CD4-positive, alpha-beta memory T cell (primary cell): Measurements from ENCODE around the gene RAB36. TPM values are rescaled to one million over a fixed set of nuclear protein-coding genes. Genes with fewer than 3 reads are reported as not detected.

Experiments used
- CTCF ChIA-PET: fragments of 350-600 bp; sonication (Branson Sonifier 250); formaldehyde crosslinking; loops from one replicate; lab custom pipeline; 2021; ENCODE audit warnings: inconsistent platforms; ENCODE audit not compliant: partially characterized antibody; lab: Charles Lee
- POLR2A ChIA-PET: fragments of 350-600 bp; sonication (Branson Sonifier 250); formaldehyde crosslinking; loops from one replicate; lab custom pipeline; 2021; ENCODE audit not compliant: partially characterized antibody; lab: Charles Lee
- DNase-seq, 5 donors: peaks; one replicate each; pipeline versions ENCODE4 v3.0.0 to v3.0.0-alpha.2; 2020 to 2022; ENCODE audit warnings: mixed read lengths in 1 of 5
- H3K27ac ChIP-seq: one replicate; pipeline ENCODE4 v1.7.0; 2013; ENCODE audit warnings: low read depth, low read length
- H3K27me3 ChIP-seq: 2 replicates; pipeline ENCODE4 v1.7.0; 2013; ENCODE audit warnings: mild to moderate bottlenecking, low read length, moderate library complexity; ENCODE audit not compliant: insufficient read depth
- H3K36me3 ChIP-seq: 2 replicates; pipeline ENCODE4 v1.7.0; 2013; ENCODE audit warnings: mild to moderate bottlenecking, low read length, moderate library complexity; ENCODE audit not compliant: insufficient read depth
- H3K4me1 ChIP-seq: 2 replicates; pipeline ENCODE4 v1.7.0; 2013; ENCODE audit warnings: mild to moderate bottlenecking, low read length, moderate library complexity; ENCODE audit not compliant: insufficient read depth
- H3K4me3 ChIP-seq, 2 donors: one replicate each; pipeline ENCODE4 v1.7.0; 2013; ENCODE audit warnings: low read length in 2 of 2, mild to moderate bottlenecking in 1 of 2
- H3K9me3 ChIP-seq, 2 donors: one replicate each; pipeline ENCODE4 v1.7.0; 2013; ENCODE audit warnings: low read length in 2 of 2, control low read depth in 1 of 2; ENCODE audit not compliant: control insufficient read depth in 1 of 2
- H3K27ac Mint-ChIP-seq, 7 donors: one replicate each; pipeline ENCODE4 v1.8.0; 2020 to 2021; ENCODE audit warnings: mixed read lengths in 7 of 7, mild to moderate bottlenecking in 6 of 7, inconsistent platforms in 3 of 7, moderate library complexity in 3 of 7
- H3K27me3 Mint-ChIP-seq, 2 donors: one replicate each; pipeline ENCODE4 v1.8.0; 2020 to 2021; ENCODE audit warnings: mixed read lengths in 2 of 2
- H3K36me3 Mint-ChIP-seq, 2 donors: one replicate each; pipeline ENCODE4 v1.8.0; 2020 to 2021; ENCODE audit warnings: mixed read lengths in 2 of 2, inconsistent platforms in 1 of 2, mild to moderate bottlenecking in 1 of 2
- H3K4me1 Mint-ChIP-seq, 4 donors: one replicate each; pipeline ENCODE4 v1.8.0; 2020 to 2021; ENCODE audit warnings: mixed read lengths in 4 of 4, mild to moderate bottlenecking in 1 of 4
- H3K4me3 Mint-ChIP-seq, 8 donors: one replicate each; pipeline ENCODE4 v1.8.0; 2020 to 2021; ENCODE audit warnings: mixed read lengths in 8 of 8, mild to moderate bottlenecking in 7 of 8, moderate library complexity in 6 of 8, inconsistent platforms in 3 of 8
- H3K9me3 Mint-ChIP-seq, 8 donors: one replicate each; pipeline ENCODE4 v1.8.0; 2020 to 2021; ENCODE audit warnings: mixed read lengths in 8 of 8, mild to moderate bottlenecking in 5 of 8, inconsistent platforms in 3 of 8, moderate library complexity in 1 of 8
- intact Hi-C: fragments of 100-400 bp; cut with micrococcal nuclease; formaldehyde crosslinking; loops from one replicate; pipeline ENCODE4 v1.15.1; 2023
- polyA plus RNA-seq, 2 donors: library from polyadenylated mRNA; unstranded; fragments of 300-500 nt; fragmentation: Illumina TruSeq; gene quantifications; one replicate each; pipeline ENCODE4 v1.2.3, GENCODE V29; 2021
- total RNA-seq, 2 experiments: library from RNA; stranded (reverse); gene quantifications; one replicate each; pipeline ENCODE4 v1.2.3, GENCODE V29; 2021

Gene RAB36
- total and polyA plus RNA-seq, 4 experiments from 2014 or later, result 0.33 to 1.1 (median 0.63) TPM

DNA sequence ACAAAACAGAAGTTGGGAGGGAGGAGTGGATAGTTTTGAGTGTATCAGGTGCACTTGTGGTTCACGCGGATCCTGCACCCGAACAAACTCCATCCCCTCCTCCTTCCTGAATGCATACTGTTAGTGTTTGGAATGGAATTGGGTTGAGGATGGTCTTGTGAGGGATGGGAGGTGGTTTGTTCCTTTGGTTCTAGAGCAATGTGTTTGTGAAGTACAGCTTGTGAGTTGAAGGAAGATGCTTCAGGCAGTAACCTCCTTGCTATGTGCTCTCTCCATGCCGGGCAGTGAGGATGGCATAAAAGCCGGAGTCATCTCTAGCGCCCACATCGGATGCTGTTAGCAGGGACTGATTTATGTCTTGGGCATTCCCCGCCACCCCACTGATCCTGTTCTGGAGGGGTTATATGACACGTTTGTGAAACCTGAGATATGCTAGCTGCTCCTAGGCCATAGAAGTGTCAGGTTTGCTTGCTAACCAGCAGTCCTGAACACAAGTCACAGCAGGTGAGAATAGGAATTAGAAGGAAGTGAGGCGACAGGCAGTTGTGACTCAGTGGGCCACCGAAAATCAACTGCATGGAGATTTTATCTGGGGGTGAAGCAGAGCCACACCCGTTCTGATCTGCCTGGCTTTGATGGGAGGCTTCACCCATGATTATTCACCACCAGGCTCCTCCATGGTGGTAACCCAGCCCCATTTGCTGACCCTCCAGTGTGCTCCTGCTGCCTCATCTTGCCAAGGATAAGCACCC lies 37.2 kb downstream of the RAB36 start:
- H3K27ac ChIP-seq, result peak overlapping the region; percentile 58

DNA sequence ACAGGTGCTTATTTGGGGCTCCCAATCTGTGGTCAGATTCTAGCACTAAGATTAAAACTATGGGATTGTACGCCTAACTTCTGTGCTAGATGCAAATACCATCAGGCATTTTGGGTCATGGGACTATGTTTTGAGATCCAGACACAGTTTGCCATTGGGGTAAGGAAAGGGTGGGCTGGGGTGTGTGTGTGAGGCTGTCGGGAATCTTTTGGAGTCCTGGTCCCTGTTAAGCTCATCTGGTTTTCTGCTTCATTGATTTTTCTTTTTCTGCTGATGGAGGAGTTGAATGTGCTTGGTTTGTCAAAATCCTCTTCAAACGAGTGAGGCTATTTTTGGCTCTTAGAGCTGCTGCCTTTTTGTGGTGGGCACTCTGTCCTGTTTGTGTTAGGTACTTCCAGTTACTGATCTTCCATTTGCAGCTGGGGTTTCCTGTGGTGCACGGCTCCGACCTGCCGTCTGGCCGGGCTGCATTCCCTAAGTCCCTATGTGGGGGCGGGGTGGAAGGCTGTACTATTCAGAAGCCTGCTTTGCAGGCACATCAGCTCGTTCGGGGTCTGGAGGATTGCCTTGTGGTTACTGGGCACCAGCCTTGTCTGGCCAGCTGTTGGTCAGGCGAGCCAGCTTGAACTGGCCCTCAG lies 37.9 kb downstream of the RAB36 start:
- peak overlapping the region; percentile 82 to 97 (median 91) for H3K27ac Mint-ChIP-seq
- no peaks in the 10 kb centered on the region for H3K36me3 ChIP-seq
- ChIA-PET POLR2A (interaction anchor here (0.5 to 3.9 kb wide), 7 partner anchors 10 to 702 kb away, joined by 3 to 31 read pairs (median 6); no protein-coding TSS in a partner anchor), CTCF (interaction anchor here (0.7 to 17.4 kb wide), 8 partner anchors 9 to 203 kb away, joined by 3 to 423 read pairs (median 4); no protein-coding TSS in a partner anchor)
- H3K36me3 Mint-ChIP-seq, result peaks cover 9 to 27% of the 10 kb centered on the region in 2 donors
- peak overlapping the region; percentile 91 to 98 (median 94) for H3K4me3 Mint-ChIP-seq
- no peak for DNase-seq
- no peaks in the 10 kb centered on the region for H3K27me3 Mint-ChIP-seq
- intact Hi-C loops, result loop anchor here (5.0 kb wide), 1 partner anchor 34 kb away; no protein-coding TSS in a partner anchor
- peak overlapping the region; percentile 58 for H3K27ac ChIP-seq
- H3K4me3 ChIP-seq, result peak overlapping the region; percentile 64 to 69
- peaks cover 47 to 82% (median 65%) of the 10 kb centered on the region in 4 donors for H3K4me1 Mint-ChIP-seq
- no peaks in the 10 kb centered on the region for H3K9me3 ChIP-seq
- peaks cover 82% of the 10 kb centered on the region for H3K4me1 ChIP-seq
- peaks cover 0 to 1% (median 0%) of the 10 kb centered on the region in 8 donors for H3K9me3 Mint-ChIP-seq
- H3K27me3 ChIP-seq, result no peaks in the 10 kb centered on the region

More for the DNA sequence above, 37.2 kb downstream of the RAB36 start:
- H3K4me3 ChIP-seq, result peak overlapping the region; percentile 64 to 69
- no peaks in the 10 kb centered on the region for H3K27me3 ChIP-seq
- H3K4me1 ChIP-seq, result peaks cover 80% of the 10 kb centered on the region
- H3K36me3 ChIP-seq, result no peaks in the 10 kb centered on the region
- H3K9me3 ChIP-seq, result no peaks in the 10 kb centered on the region
- Mint-ChIP-seq H3K27ac (peak overlapping the region; percentile 89 to 97 (median 94)), H3K36me3 (peaks cover 5 to 20% of the 10 kb centered on the region in 2 donors), H3K9me3 (peaks cover 0 to 1% (median 0%) of the 10 kb centered on the region in 8 donors), H3K27me3 (no peaks in the 10 kb centered on the region), H3K4me1 (peaks cover 41 to 75% (median 58%) of the 10 kb centered on the region in 4 donors), H3K4me3 (peak overlapping the region; percentile 91 to 98 (median 94))
- CTCF ChIA-PET, result interaction anchor here (0.7 to 17.4 kb wide), 6 partner anchors 8 to 203 kb away, joined by 3 to 423 read pairs (median 6); no protein-coding TSS in a partner anchor
- intact Hi-C loops, result loop anchor here (5.0 kb wide), 1 partner anchor 35 kb away; no protein-coding TSS in a partner anchor
- POLR2A ChIA-PET, result interaction anchor here (0.5 to 3.9 kb wide), 6 partner anchors 10 to 703 kb away, joined by 3 to 31 read pairs (median 8); no protein-coding TSS in a partner anchor
- peak; percentile 27 to 85 (median 41) for DNase-seq

DNA sequence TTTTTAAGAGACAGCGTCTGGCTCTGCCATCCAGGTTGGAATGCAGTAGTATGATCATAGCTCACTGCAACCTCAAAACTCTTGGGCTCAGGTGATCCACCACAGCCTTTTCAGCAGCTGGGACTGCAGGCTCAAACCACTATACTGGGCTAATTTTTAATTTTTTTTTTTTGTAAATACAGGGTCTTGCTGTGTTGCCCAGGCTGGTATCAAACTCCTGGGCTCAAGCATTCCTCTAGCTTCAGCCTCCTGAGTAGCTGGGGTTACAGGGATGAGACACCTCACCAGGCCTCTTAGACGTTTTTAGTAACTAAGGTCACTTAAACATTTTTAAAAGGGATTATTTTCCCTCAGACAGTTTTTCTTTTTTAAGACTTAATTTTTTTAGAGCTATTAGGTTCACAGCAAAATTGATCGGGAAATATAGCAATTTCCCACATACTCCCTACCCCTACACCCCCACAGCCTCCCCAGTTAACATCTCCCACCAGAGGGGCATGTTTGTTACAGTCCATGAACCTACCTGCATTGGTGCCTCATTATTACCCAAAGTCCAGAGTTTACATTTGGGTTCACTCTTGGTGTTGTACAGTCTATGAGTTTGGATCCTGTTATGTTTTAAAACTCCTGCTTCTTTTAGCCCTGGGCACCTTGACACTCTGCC lies 39.0 kb downstream of the RAB36 start:
- Histone ChIP-seq H3K9me3 (no peaks in the 10 kb centered on the region), H3K27me3 (no peaks in the 10 kb centered on the region), H3K27ac (peak overlapping the region; percentile 5), H3K4me3 (peak overlapping the region in 1 of 2 donors; percentile 69), H3K4me1 (peaks cover 71% of the 10 kb centered on the region), H3K36me3 (no peaks in the 10 kb centered on the region)
- ChIA-PET CTCF (interaction anchor here (0.9 to 17.4 kb wide), 6 partner anchors 10 to 201 kb away, joined by 3 to 423 read pairs (median 6); no protein-coding TSS in a partner anchor), POLR2A (interaction anchor here (2.0 kb wide), 1 partner anchor 59 kb away, joined by 11 read pairs; no protein-coding TSS in a partner anchor)
- H3K27ac Mint-ChIP-seq, result peak overlapping the region; percentile 60 to 94 (median 89)
- no peaks in the 10 kb centered on the region for H3K27me3 Mint-ChIP-seq
- intact Hi-C loops, result loop anchor here (5.0 kb wide), 1 partner anchor 33 kb away; no protein-coding TSS in a partner anchor
- no peak for DNase-seq
- H3K36me3 Mint-ChIP-seq, result peaks cover 12 to 29% of the 10 kb centered on the region in 2 donors
- H3K9me3 Mint-ChIP-seq, result peaks cover 0 to 1% (median 0%) of the 10 kb centered on the region in 8 donors
- peaks cover 44 to 79% (median 62%) of the 10 kb centered on the region in 4 donors for H3K4me1 Mint-ChIP-seq
- H3K4me3 Mint-ChIP-seq, result peak overlapping the region; percentile 83 to 98 (median 93)

DNA sequence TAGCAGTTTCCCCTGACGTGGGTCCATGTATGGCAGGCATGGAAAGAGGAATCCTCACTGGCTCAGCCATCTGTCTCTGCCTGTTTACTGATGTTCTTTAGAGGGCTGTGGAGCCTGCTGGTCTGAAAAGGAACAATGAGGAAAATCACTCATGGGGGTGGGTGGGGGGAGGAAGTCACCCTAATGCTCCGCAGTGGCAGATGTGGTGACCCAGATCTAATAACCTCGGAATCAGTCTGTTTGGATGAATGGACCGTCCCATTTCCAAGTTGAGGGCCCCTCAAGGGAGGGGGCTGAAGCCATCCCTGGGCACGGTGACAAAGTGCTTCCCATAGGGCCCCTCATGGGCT lies 39.5 kb downstream of the RAB36 start:
- H3K27ac ChIP-seq, result peak overlapping the region; percentile 5
- no peaks in the 10 kb centered on the region for H3K27me3 ChIP-seq
- ChIA-PET CTCF (interaction anchor here (1.3 to 17.4 kb wide), 3 partner anchors 11 to 99 kb away, joined by 3 to 423 read pairs (median 13); no protein-coding TSS in a partner anchor), POLR2A (no interaction called here)
- Mint-ChIP-seq H3K9me3 (no peaks in the 10 kb centered on the region), H3K4me3 (peak overlapping the region; percentile 63 to 98 (median 84)), H3K4me1 (peaks cover 43 to 79% (median 61%) of the 10 kb centered on the region in 4 donors), H3K27ac (peak overlapping the region; percentile 50 to 90 (median 78)), H3K36me3 (peaks cover 14 to 29% of the 10 kb centered on the region in 2 donors), H3K27me3 (no peaks in the 10 kb centered on the region)
- H3K4me3 ChIP-seq, result no peak overlapping the region
- no peak for DNase-seq
- no peaks in the 10 kb centered on the region for H3K36me3 ChIP-seq
- intact Hi-C loops, result loop anchor here (5.0 kb wide), 1 partner anchor 33 kb away; no protein-coding TSS in a partner anchor
- H3K9me3 ChIP-seq, result no peaks in the 10 kb centered on the region
- H3K4me1 ChIP-seq, result peaks cover 66% of the 10 kb centered on the region

DNA sequence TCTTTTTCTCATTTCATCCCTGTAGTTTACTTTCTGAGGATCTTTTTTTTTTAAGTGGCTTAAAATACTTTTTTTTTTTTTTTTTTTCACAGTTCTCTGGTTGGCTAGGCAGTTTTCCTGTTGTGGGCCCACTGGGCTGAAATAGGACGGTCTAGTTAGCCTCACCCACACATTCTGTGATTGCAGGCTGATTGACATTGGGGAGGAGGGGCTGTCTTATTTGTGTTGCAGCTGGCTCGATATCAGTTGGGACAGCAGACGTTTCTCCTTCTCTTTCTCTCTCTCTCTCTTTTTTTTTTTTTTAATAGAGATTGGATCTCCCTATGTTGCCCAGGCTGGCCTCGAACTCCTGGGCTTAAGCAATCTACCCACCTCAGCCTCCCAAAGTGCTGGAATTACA lies 41.9 kb downstream of the RAB36 start:
- intact Hi-C loops, result no loop called here
- ChIA-PET POLR2A (interaction anchor here (1.1 kb wide), 1 partner anchor 39 kb away, joined by 3 read pairs; no protein-coding TSS in a partner anchor), CTCF (interaction anchor here (0.6 to 1.5 kb wide), 5 partner anchors 47 to 491 kb away, joined by 3 to 5 read pairs (median 3); no protein-coding TSS in a partner anchor)
- H3K9me3 Mint-ChIP-seq, result no peaks in the 10 kb centered on the region
- H3K4me3 Mint-ChIP-seq, result peak overlapping the region in 2 of 8 donors; percentile 7 to 53
- no peak for DNase-seq
- no peak overlapping the region for H3K27ac ChIP-seq
- no peaks in the 10 kb centered on the region for H3K9me3 ChIP-seq
- H3K27me3 ChIP-seq, result no peaks in the 10 kb centered on the region
- H3K4me3 ChIP-seq, result no peak overlapping the region
- H3K4me1 ChIP-seq, result peaks cover 60% of the 10 kb centered on the region
- H3K27me3 Mint-ChIP-seq, result no peaks in the 10 kb centered on the region
- peaks cover 19 to 41% of the 10 kb centered on the region in 2 donors for H3K36me3 Mint-ChIP-seq
- no peaks in the 10 kb centered on the region for H3K36me3 ChIP-seq
- H3K4me1 Mint-ChIP-seq, result peaks cover 44 to 92% (median 68%) of the 10 kb centered on the region in 4 donors
- peak overlapping the region in 6 of 7 donors; percentile 49 to 90 (median 73) for H3K27ac Mint-ChIP-seq

DNA sequence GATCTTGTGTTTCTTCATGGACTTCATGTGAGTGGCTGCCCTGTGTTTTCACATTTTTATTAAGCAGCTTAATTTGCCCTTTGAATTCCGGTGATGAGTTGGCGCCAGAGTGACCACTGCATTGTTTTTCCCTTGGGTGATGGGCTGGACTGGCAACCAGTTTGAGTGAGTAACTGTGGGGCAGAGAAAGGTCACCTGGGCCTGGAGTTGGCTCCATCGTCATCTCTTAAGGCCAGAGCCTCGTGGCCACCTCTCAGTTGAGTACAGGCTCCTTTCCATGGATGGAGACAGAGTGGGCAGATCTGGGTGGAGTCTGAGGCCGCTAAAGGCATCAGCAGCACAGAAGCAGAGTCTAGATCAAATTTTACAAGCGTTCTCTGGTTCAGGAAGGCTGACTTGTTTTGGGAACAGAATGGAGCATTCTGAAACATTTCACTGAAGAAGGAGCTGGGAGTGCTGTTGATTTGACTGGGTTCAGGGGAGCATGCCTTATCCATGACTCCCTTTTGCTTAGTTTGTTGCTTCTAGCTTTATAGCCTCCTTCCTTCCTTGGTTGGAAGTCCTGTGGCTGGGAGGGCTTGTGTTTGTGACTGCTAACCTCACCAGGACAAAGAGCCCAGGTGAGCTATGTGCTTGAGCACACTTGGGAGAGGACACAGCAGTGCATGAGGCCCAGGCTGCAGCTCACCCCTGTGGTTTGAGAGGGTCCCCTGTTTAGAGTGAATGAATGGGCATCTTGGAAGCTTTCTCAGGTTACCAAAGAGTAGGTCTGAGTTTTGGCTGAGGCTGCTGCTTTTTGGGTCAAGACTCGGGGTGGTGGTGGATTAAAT lies 42.8 kb downstream of the RAB36 start:
- no peak overlapping the region for H3K4me3 ChIP-seq
- no peaks in the 10 kb centered on the region for H3K27me3 ChIP-seq
- Mint-ChIP-seq H3K9me3 (no peaks in the 10 kb centered on the region), H3K4me3 (peak overlapping the region in 2 of 8 donors; percentile 9 to 53), H3K36me3 (peaks cover 19 to 45% of the 10 kb centered on the region in 2 donors), H3K27ac (peak overlapping the region; percentile 35 to 90 (median 63)), H3K4me1 (peaks cover 41 to 92% (median 66%) of the 10 kb centered on the region in 4 donors), H3K27me3 (no peaks in the 10 kb centered on the region)
- POLR2A ChIA-PET, result no interaction called here
- CTCF ChIA-PET, result interaction anchor here (1.5 kb wide), 1 partner anchor 55 kb away, joined by 3 read pairs; no protein-coding TSS in a partner anchor
- no peak overlapping the region for H3K27ac ChIP-seq
- DNase-seq, result no peak
- intact Hi-C loops, result no loop called here
- no peaks in the 10 kb centered on the region for H3K36me3 ChIP-seq
- H3K9me3 ChIP-seq, result no peaks in the 10 kb centered on the region
- peaks cover 54% of the 10 kb centered on the region for H3K4me1 ChIP-seq
